Measurements from ENCODE around the gene MLLT1. TPM values are rescaled to one million over a fixed set of nuclear protein-coding genes. Genes with fewer than 3 reads are reported as not detected.

The MLLT1 gene
- total and polyA plus RNA-seq, 12 donors, result 21.4 to 48.3 (median 31.7) TPM

- Histone ChIP-seq H3K9me3 (no peaks in the 10 kb centered on the region), H3K27ac (no peak overlapping the region), H3K36me3 (peaks cover 0 to 62% (median 5%) of the 10 kb centered on the region in 9 donors), H3K27me3 (no peaks in the 10 kb centered on the region), H3K4me3 (no peak overlapping the region), H3K4me1 (peaks cover 16 to 36% (median 31%) of the 10 kb centered on the region in 9 donors)
- DNase-seq, result no peak
- no peak for ATAC-seq
- WGBS, 2 donors, result 91 to 93% methylated on average over 41 of the region's 41 CpGs
- intact Hi-C loops (cut with DNase I), result loop anchor here in 5 of 10 donors (1.0 to 5.0 kb wide), 4 partner anchors 67 to 147 kb away; partner anchors contain the start of gene CLPP (in 1 of the 5)
- TF ChIP-seq CTCF (IDR thresholded peaks at IDR 0.05), result no peak
Observed at GRCh38 chr19:6214881-6215541, 64.8 kb downstream of the MLLT1 start.

GRCh38 chr19:6213696-6214641 lies 65.8 kb downstream of the MLLT1 start:
- Histone ChIP-seq H3K4me3 (no peak overlapping the region), H3K27me3 (no peaks in the 10 kb centered on the region), H3K4me1 (peaks cover 6 to 26% (median 21%) of the 10 kb centered on the region in 9 donors), H3K9me3 (no peaks in the 10 kb centered on the region), H3K27ac (no peak overlapping the region), H3K36me3 (peaks cover 0 to 55% (median 5%) of the 10 kb centered on the region in 9 donors)
- intact Hi-C loops (cut with DNase I), result no loop called here
- no peak for TF ChIP-seq CTCF (IDR thresholded peaks at IDR 0.05)
- WGBS, 2 donors, result 89 to 90% methylated on average over 32 of the region's 32 CpGs
- DNase-seq (no peak), ATAC-seq (no peak)

GRCh38 chr19:6213266-6213595 lies 66.5 kb downstream of the MLLT1 start:
- peak in 1 of 8 donors; percentile 5 for ATAC-seq
- H3K9me3 ChIP-seq, result no peaks in the 10 kb centered on the region
- peaks cover 0 to 18% (median 13%) of the 10 kb centered on the region in 9 donors for H3K4me1 ChIP-seq
- H3K27ac ChIP-seq, result no peak overlapping the region
- peaks cover 0 to 55% (median 5%) of the 10 kb centered on the region in 9 donors for H3K36me3 ChIP-seq
- H3K4me3 ChIP-seq, result no peak overlapping the region
- TF ChIP-seq CTCF (IDR thresholded peaks at IDR 0.05), result no peak
- H3K27me3 ChIP-seq, result no peaks in the 10 kb centered on the region
- intact Hi-C loops (cut with DNase I), result no loop called here
- DNase-seq, result no peak
- WGBS, 2 donors, result 94 to 95% methylated on average over 12 of the region's 12 CpGs

GRCh38 chr19:6212403-6213265 lies 67.1 kb downstream of the MLLT1 start:
- Histone ChIP-seq H3K27me3 (no peaks in the 10 kb centered on the region), H3K27ac (no peak overlapping the region), H3K9me3 (no peaks in the 10 kb centered on the region), H3K36me3 (peaks cover 0 to 54% (median 5%) of the 10 kb centered on the region in 9 donors), H3K4me1 (peaks cover 0 to 13% (median 7%) of the 10 kb centered on the region in 9 donors), H3K4me3 (no peak overlapping the region)
- intact Hi-C loops (cut with DNase I), result no loop called here
- ATAC-seq, result peak in 1 of 8 donors; percentile 18
- no peak for TF ChIP-seq CTCF (IDR thresholded peaks at IDR 0.05)
- DNase-seq, result no peak
- 94 to 96% methylated on average over 50 to 53 of the region's 53 CpGs for WGBS, 2 donors
